Muscle layer of colon (tissue), 2 donors: ENCODE measurements around the gene G6PC1.
"Not testable (repeated sequence)": the region's sequence is repeated elsewhere in the genome, so short reads cannot be mapped to it uniquely, and the experiment has no call there.

Source experiments
- H3K27ac ChIP-seq: one replicate; pipeline ENCODE4 v1.7.0; 2013; ENCODE audit warnings: low read depth, mild to moderate bottlenecking, low read length, moderate library complexity
- H3K27me3 ChIP-seq, 2 donors: one replicate each; pipeline ENCODE4 v1.7.0; 2013; ENCODE audit warnings: low read length in 2 of 2, mild to moderate bottlenecking in 2 of 2; ENCODE audit not compliant: insufficient read depth in 2 of 2, control insufficient read depth in 1 of 2
- H3K36me3 ChIP-seq: one replicate; pipeline ENCODE4 v1.7.0; 2013; ENCODE audit warnings: mild to moderate bottlenecking, low read length; ENCODE audit not compliant: insufficient read depth
- H3K4me1 ChIP-seq: one replicate; pipeline ENCODE4 v1.7.0; 2013; ENCODE audit warnings: mild to moderate bottlenecking, low read length; ENCODE audit not compliant: insufficient read depth
- H3K4me3 ChIP-seq, 2 donors: one replicate each; pipeline ENCODE4 v1.7.0; 2013; ENCODE audit warnings: low read length in 2 of 2, low read depth in 1 of 2, mild to moderate bottlenecking in 1 of 2, moderate library complexity in 1 of 2
- H3K9ac ChIP-seq: one replicate; pipeline ENCODE4 v1.7.0; 2013; ENCODE audit warnings: low read length
- H3K9me3 ChIP-seq: one replicate; pipeline ENCODE4 v1.7.0; 2013; ENCODE audit warnings: mild to moderate bottlenecking, low read length
- donor health status: abdominal sarcoma.
- donor health status: Adenocarcinoma of cecum.

Gene G6PC1

GRCh38 chr17:42878123-42878880 lies 22.3 kb upstream of the G6PC1 start:
- H3K9me3 ChIP-seq, result no peaks in the 10 kb centered on the region
- no peak overlapping the region for H3K4me3 ChIP-seq
- H3K27ac ChIP-seq, result no peak overlapping the region
- H3K27me3 ChIP-seq, result no peaks in the 10 kb centered on the region
- no peak overlapping the region for H3K9ac ChIP-seq
- H3K36me3 ChIP-seq, result peaks cover 10% of the 10 kb centered on the region
- H3K4me1 ChIP-seq, result no peaks in the 10 kb centered on the region

- no peak overlapping the region for H3K4me3 ChIP-seq
- H3K9me3 ChIP-seq, result no peaks in the 10 kb centered on the region
- no peak overlapping the region for H3K27ac ChIP-seq
- H3K27me3 ChIP-seq, result no peaks in the 10 kb centered on the region
- no peak overlapping the region for H3K9ac ChIP-seq
- no peaks in the 10 kb centered on the region for H3K4me1 ChIP-seq
- peaks cover 10% of the 10 kb centered on the region for H3K36me3 ChIP-seq
Measured at GRCh38 chr17:42878924-42879595, 21.5 kb upstream of the G6PC1 start.

- H3K9ac ChIP-seq, result no peak overlapping the region
- H3K4me1 ChIP-seq, result no peaks in the 10 kb centered on the region
- peaks cover 10% of the 10 kb centered on the region for H3K36me3 ChIP-seq
- no peaks in the 10 kb centered on the region for H3K9me3 ChIP-seq
- no peak overlapping the region for H3K4me3 ChIP-seq
- H3K27me3 ChIP-seq, result no peaks in the 10 kb centered on the region
- H3K27ac ChIP-seq, result no peak overlapping the region
Measured at GRCh38 chr17:42879596-42879985, 21.0 kb upstream of the G6PC1 start.

GRCh38 chr17:42880776-42881310 lies 19.8 kb upstream of the G6PC1 start:
- Histone ChIP-seq H3K4me1 (no peaks in the 10 kb centered on the region), H3K9ac (no peak overlapping the region), H3K4me3 (no peak overlapping the region), H3K27me3 (no peaks in the 10 kb centered on the region), H3K9me3 (no peaks in the 10 kb centered on the region), H3K36me3 (peaks cover 10% of the 10 kb centered on the region), H3K27ac (no peak overlapping the region)

- not testable (repeated sequence) for H3K36me3 ChIP-seq, H3K9ac ChIP-seq, H3K4me3 ChIP-seq, H3K27me3 ChIP-seq, H3K9me3 ChIP-seq, H3K27ac ChIP-seq, H3K4me1 ChIP-seq
Measured at GRCh38 chr17:42881706-42882105, 18.9 kb upstream of the G6PC1 start.

- Histone ChIP-seq H3K9me3 (no peaks in the 10 kb centered on the region), H3K27me3 (no peaks in the 10 kb centered on the region), H3K27ac (no peak overlapping the region), H3K9ac (no peak overlapping the region), H3K36me3 (peaks cover 1% of the 10 kb centered on the region), H3K4me1 (no peaks in the 10 kb centered on the region), H3K4me3 (no peak overlapping the region)
Measured at GRCh38 chr17:42882166-42882565, 18.4 kb upstream of the G6PC1 start.

- no peak overlapping the region for H3K9ac ChIP-seq
- no peaks in the 10 kb centered on the region for H3K27me3 ChIP-seq
- no peak overlapping the region for H3K27ac ChIP-seq
- no peak overlapping the region for H3K4me3 ChIP-seq
- H3K36me3 ChIP-seq, result no peaks in the 10 kb centered on the region
- H3K4me1 ChIP-seq, result no peaks in the 10 kb centered on the region
- H3K9me3 ChIP-seq, result no peaks in the 10 kb centered on the region
Measured at GRCh38 chr17:42883802-42884558, 16.6 kb upstream of the G6PC1 start.

GRCh38 chr17:42885806-42886205 lies 14.8 kb upstream of the G6PC1 start:
- not testable (repeated sequence) for H3K27ac ChIP-seq, H3K9ac ChIP-seq, H3K9me3 ChIP-seq, H3K27me3 ChIP-seq, H3K4me3 ChIP-seq, H3K4me1 ChIP-seq, H3K36me3 ChIP-seq

- Histone ChIP-seq H3K27ac (no peak overlapping the region), H3K4me3 (no peak overlapping the region), H3K4me1 (peaks cover 4% of the 10 kb centered on the region), H3K36me3 (no peaks in the 10 kb centered on the region), H3K27me3 (no peaks in the 10 kb centered on the region), H3K9ac (no peak overlapping the region), H3K9me3 (no peaks in the 10 kb centered on the region)
Measured at GRCh38 chr17:42886283-42887176, 14.1 kb upstream of the G6PC1 start.

- Histone ChIP-seq H3K4me3 (no peak overlapping the region), H3K9ac (no peak overlapping the region), H3K27me3 (no peaks in the 10 kb centered on the region), H3K4me1 (peaks cover 28% of the 10 kb centered on the region), H3K36me3 (no peaks in the 10 kb centered on the region), H3K9me3 (no peaks in the 10 kb centered on the region), H3K27ac (no peak overlapping the region)
Measured at GRCh38 chr17:42889809-42890208, 10.8 kb upstream of the G6PC1 start.
